Astrocyte of the spinal cord (primary cell): ENCODE data around the gene CEP128.
A peak's percentile ranks its signal among the peaks of the same experiment; 100 is the strongest.

Experiments used
- DNase-seq: peaks from one replicate; pipeline ENCODE4 v3.0.0; 2011; ENCODE audit warnings: low read depth, low spot score
- H3K4me3 ChIP-seq: 2 replicates; pipeline ENCODE4 v1.5.1; 2011; ENCODE audit warnings: low read depth, mild to moderate bottlenecking, low read length, moderate library complexity
- in situ Hi-C: cut with HindIII; loops from 2 replicates; pipeline ENCODE4 v1.10.0; 2017; ENCODE audit warnings: low sequenced_read_pairs
- TF ChIP-seq, protein P1 (sequence below): IDR thresholded peaks from 2 replicates; pipeline ENCODE4 v1.5.1; 2012; ENCODE audit warnings: low read depth, mild to moderate bottlenecking, low read length, inconsistent platforms

CEP128 gene

DNA sequence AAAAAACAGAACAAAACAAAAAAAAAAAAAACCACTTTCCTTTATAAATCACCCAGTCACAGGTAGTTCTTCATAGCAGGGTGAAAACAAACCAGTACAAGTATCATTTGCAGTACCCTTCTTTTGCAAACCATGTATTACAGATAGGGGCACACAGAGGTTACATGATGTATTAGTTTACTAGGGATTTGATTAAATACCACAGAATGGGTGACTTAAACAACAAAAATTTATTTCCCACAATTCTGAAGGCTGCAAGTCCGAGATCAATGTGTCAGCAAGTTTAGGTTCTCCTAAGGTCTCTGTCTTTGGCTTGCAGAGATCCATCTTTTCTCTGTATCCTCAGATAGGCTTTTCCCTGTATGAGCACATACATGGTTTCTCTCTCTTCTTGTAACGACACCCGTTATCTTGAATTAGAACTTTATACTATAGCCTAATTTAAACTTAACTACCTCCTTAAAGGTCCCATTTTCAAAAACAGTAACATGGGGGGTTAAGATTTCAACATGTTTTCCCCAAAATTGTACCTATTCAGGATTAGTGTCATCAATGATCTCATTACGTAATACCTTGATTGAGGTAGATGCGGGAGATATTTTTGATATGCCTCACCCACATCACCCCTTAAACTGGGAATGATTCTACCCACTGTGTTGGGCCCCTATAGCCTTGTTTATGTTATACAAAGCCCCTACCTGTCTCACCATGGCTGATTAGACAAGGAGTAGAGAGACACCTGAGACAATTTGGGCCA is 3.5 kb upstream of the CEP128 start:
- no peak overlapping the region for H3K4me3 ChIP-seq
- TF ChIP-seq, protein P1, sequence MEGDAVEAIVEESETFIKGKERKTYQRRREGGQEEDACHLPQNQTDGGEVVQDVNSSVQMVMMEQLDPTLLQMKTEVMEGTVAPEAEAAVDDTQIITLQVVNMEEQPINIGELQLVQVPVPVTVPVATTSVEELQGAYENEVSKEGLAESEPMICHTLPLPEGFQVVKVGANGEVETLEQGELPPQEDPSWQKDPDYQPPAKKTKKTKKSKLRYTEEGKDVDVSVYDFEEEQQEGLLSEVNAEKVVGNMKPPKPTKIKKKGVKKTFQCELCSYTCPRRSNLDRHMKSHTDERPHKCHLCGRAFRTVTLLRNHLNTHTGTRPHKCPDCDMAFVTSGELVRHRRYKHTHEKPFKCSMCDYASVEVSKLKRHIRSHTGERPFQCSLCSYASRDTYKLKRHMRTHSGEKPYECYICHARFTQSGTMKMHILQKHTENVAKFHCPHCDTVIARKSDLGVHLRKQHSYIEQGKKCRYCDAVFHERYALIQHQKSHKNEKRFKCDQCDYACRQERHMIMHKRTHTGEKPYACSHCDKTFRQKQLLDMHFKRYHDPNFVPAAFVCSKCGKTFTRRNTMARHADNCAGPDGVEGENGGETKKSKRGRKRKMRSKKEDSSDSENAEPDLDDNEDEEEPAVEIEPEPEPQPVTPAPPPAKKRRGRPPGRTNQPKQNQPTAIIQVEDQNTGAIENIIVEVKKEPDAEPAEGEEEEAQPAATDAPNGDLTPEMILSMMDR = no peak
- in situ Hi-C loops = no loop called here

DNA sequence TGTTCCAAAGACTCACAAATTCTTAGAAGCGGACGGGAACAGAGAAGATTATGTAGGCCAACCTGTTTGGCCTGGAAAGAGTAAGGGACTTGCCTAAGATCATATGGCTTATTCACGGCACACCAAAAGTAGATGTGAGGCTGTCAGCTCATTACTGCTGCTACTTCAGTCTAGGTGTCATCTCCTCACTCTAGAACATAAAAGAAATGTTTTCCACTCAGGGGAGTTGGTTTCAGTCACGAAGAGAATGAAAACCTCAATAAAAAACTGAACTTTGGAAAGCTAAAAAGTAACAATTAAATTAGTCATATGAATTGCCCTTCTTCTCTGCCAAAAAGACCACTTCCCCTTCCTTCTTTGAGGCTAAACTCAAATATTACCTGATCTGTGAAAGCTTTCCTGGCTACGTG is 658 bp upstream of the CEP128 start:
- in situ Hi-C loops = no loop called here
- DNase-seq = no peak
- H3K4me3 ChIP-seq = peak overlapping the region; percentile 93
- TF ChIP-seq, protein P1 = no peak

More for the DNA sequence above, 3.5 kb upstream of the CEP128 start:
- DNase-seq = no peak

DNA sequence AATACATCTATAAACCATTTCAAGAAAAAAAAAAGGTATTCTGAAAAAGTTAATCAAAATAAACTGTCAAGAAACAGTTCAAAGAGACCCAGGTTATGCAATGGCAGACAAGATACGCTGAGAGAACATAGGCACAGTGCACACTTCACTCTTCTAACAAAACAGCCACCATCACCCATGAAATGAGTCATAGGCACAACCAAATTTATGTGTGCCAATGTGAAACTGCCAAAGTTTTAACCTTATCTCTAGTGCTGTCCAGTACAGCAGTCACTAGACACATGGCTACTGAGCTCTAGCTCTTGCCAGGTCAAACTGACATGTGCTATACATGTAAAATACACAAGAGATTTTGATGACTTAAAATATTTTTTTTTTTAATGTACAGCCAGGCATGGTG is 1.4 kb downstream of the CEP128 start:
- DNase-seq = no peak
- in situ Hi-C loops = no loop called here
- TF ChIP-seq, protein P1 = no peak
- no peak overlapping the region for H3K4me3 ChIP-seq

DNA sequence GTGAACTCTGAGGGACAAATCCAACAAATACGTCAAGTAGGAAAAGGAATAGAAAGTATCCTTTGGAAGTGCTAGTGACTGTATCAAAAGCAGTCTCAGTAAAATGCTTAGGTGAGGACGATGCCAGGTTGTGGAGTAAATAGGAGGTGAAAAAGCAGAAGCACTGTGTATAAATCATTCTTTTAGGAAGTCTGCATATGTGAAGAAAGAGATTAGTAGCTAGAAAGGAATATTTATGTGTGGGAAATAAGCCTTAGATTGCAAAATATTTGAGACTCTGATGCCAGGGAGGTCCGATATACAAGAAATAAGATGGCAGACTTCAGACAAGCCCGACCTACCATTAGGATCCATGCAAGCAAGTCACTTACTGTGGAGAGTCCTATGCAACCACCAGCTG is 7.9 kb downstream of the CEP128 start:
- TF ChIP-seq, protein P1 = no peak
- H3K4me3 ChIP-seq = no peak overlapping the region
- in situ Hi-C loops = no loop called here
- DNase-seq = no peak

DNA sequence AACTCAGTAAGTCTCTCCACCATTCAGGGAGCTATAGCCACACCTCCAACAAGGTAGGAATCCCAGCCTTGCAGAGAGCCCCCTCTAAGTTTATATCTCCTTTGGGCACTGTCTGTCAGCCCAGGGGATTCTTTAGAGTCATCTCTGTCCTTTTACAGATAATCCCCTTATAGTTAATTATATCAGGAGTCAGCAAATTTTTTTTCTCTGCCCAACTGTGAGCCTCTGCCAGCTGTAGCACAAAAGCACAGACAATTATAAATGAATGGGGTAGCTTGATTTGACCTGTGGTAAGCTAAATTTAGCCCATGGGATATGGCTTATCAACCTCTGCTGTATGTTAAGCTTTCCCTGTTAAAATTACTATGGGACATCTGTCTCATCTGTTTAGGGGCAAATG is 8.3 kb downstream of the CEP128 start:
- TF ChIP-seq, protein P1 = no peak
- in situ Hi-C loops = no loop called here
- DNase-seq = no peak
- no peak overlapping the region for H3K4me3 ChIP-seq

DNA sequence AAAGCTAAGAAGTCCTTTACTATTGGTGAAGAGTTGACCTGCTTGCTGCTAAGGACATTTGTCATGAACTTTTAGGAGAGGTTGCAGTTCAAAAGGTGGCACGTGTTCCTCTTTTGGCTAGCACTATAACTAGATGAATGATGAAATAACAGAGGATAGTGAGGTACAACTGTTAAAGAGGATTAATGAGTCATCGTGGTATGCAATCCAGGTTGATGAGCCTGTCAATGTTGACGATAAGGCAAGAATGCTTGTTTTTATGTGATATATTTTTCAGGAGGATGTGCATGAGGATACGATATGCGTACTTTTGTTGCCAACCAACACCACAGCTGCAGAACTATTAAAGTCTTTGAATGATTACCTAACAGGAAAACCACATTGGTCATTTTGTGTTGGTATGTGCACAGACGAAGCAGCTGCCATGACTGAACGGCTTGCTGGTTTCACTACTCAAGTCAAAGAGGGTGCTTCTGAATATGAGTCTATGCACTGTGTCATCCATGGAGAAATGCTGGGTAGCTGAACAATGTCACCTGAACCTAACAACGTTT is 10.6 kb downstream of the CEP128 start:
- TF ChIP-seq, protein P1 = no peak
- in situ Hi-C loops = no loop called here
- no peak overlapping the region for H3K4me3 ChIP-seq
- DNase-seq = peak; percentile 88
